GM12878 (cell line): ENCODE data around the gene MMP24. TPM values are rescaled to one million over a fixed set of nuclear protein-coding genes. Genes with fewer than 3 reads are reported as not detected.

Experiments used
- ATAC-seq: fragments of 200-7000 bp; cut with Tn5 transposase; 3 replicates; pipeline ENCODE4 v1.9.1; 2020; ENCODE audit warnings: mild to moderate bottlenecking, moderate library complexity
- BruUV-seq: library from RNA; stranded (reverse); fragments of 400-500 nt; replicated peaks from 2 replicates; lab custom pipeline; 2021; lab: Mats Ljungman, UMichigan
- CTCF ChIA-PET: fragments of 300-600 bp; sonication (Branson Sonifier 250); formaldehyde crosslinking; extraction: SDS; loops from one replicate; lab custom pipeline; 2021; ENCODE audit warnings: inconsistent platforms; lab: Yijun Ruan, JAX
- POLR2A ChIA-PET: fragments of 350-600 bp; formaldehyde crosslinking; extraction: SDS; loops from one replicate; lab custom pipeline; 2021; ENCODE audit warnings: inconsistent platforms; lab: Charles Lee
- RAD21 ChIA-PET: fragments of 300-600 bp; sonication (Branson Sonifier 250); formaldehyde crosslinking; loops from one replicate; lab custom pipeline; 2023; ENCODE audit warnings: antibody characterized with exemption; ENCODE audit not compliant: unreplicated experiment; lab: Charles Lee
- SMC1A ChIA-PET: fragments of 300-600 bp; sonication (Branson Sonifier 250); formaldehyde crosslinking; loops from one replicate; lab custom pipeline; 2023; ENCODE audit not compliant: unreplicated experiment, uncharacterized antibody; lab: Charles Lee
- DNase-seq: peaks from one replicate; pipeline ENCODE4 v3.0.0-alpha.2; 2011; ENCODE audit warnings: low read depth, low spot score
- FAIRE-seq: peaks from 3 replicates; lab custom pipeline; 2011; peaks lifted over from hg19 to GRCh38; lab: Jason Lieb, UNC
- H2AFZ ChIP-seq: 2 replicates; pipeline ENCODE4 v1.6.0; 2011; ENCODE audit warnings: low read depth, low read length, control low read depth; ENCODE audit not compliant: control insufficient read depth
- H3K27ac ChIP-seq: 2 replicates; pipeline ENCODE4 v1.5.1; 2011; ENCODE audit warnings: control low read depth; ENCODE audit not compliant: control insufficient read depth, insufficient read depth
- H3K27me3 ChIP-seq, 2 experiments: replicated peaks in 1 of 2; 2 replicates each; pipeline versions ENCODE4 v1.6.0 to v1.6.1; 2011; ENCODE audit warnings: low read length in 1 of 2; ENCODE audit not compliant: control insufficient read depth in 2 of 2, insufficient read depth in 2 of 2
- H3K36me3 ChIP-seq, 2 experiments: 2 replicates each; pipeline ENCODE4 v1.5.1; 2011; ENCODE audit warnings: low read length in 1 of 2; ENCODE audit not compliant: control insufficient read depth in 2 of 2, insufficient read depth in 2 of 2
- H3K4me1 ChIP-seq: 2 replicates; pipeline ENCODE4 v1.6.1; 2011; ENCODE audit warnings: mild to moderate bottlenecking, low read length, moderate library complexity, mixed read lengths; ENCODE audit not compliant: control insufficient read depth, insufficient read depth
- H3K4me2 ChIP-seq: 2 replicates; pipeline ENCODE4 v1.6.0; 2011; ENCODE audit warnings: control low read depth; ENCODE audit not compliant: control insufficient read depth, insufficient read depth
- H3K4me3 ChIP-seq: fragments of 200-600 bp; sonication (generic); 2 replicates; pipeline ENCODE4 v1.5.1; 2016
- H3K79me2 ChIP-seq: 2 replicates; pipeline ENCODE4 v1.6.0; 2011; ENCODE audit warnings: low read length; ENCODE audit not compliant: control insufficient read depth, insufficient read depth
- H3K9ac ChIP-seq: 2 replicates; pipeline ENCODE4 v1.8.0; 2011; ENCODE audit warnings: low read length, control low read depth, mixed read lengths; ENCODE audit not compliant: control insufficient read depth, insufficient read depth
- H3K9me3 ChIP-seq: replicated peaks from 3 replicates; pipeline ENCODE4 v1.5.1; 2011; ENCODE audit warnings: mild to moderate bottlenecking, low read length; ENCODE audit not compliant: control insufficient read depth, insufficient read depth
- H4K20me1 ChIP-seq: 2 replicates; pipeline ENCODE4 v1.6.0; 2011; ENCODE audit not compliant: control insufficient read depth, insufficient read depth
- E2F8 ChIP-seq: fragments of 450-650 bp; IDR thresholded peaks from 2 replicates; pipeline ENCODE4 v1.6.1; 2018; ENCODE audit warnings: mild to moderate bottlenecking, low read depth, moderate library complexity; ENCODE audit not compliant: partially characterized antibody
- MTA2 ChIP-seq: fragments of 450-650 bp; IDR thresholded peaks from 2 replicates; pipeline ENCODE4 v1.6.1; 2016; ENCODE audit warnings: low read depth, mild to moderate bottlenecking, moderate library complexity
- RELA ChIP-seq: fragments of 450-650 bp; IDR thresholded peaks from 2 replicates; pipeline ENCODE4 v1.8.0; 2014; ENCODE audit warnings: borderline replicate concordance; ENCODE audit not compliant: partially characterized antibody
- ZBTB4 ChIP-seq: fragments of 450-650 bp; formaldehyde crosslinking; IDR thresholded peaks from 2 replicates; pipeline ENCODE4 v1.4.0; 2022; ENCODE audit warnings: mild to moderate bottlenecking, moderate library complexity
- ZNF217 ChIP-seq: fragments of 450-650 bp; IDR thresholded peaks from 2 replicates; pipeline ENCODE4 v1.6.1; 2017; ENCODE audit warnings: antibody characterized with exemption, mild to moderate bottlenecking
- WGBS: methylation state at CpG from one replicate; pipeline ENCODE4 v1.1.6; 2016; ENCODE audit warnings: low lambda C conversion rate; ENCODE audit not compliant: insufficient replicate concordance, insufficient coverage; ENCODE audit errors: missing lambda C conversion rate; 5-methylcytosine and 5-hydroxymethylcytosine counted together
- in situ Hi-C: fragments of 300-500 bp; cut with MboI; formaldehyde crosslinking; loops from 9 replicates; pipeline ENCODE4 v1.14.3; 2018; ENCODE audit warnings: mixed read lengths
- intact Hi-C: fragments of 100-400 bp; cut with micrococcal nuclease; formaldehyde crosslinking; loops from one replicate; pipeline ENCODE4 v1.14.2; 2022; ENCODE audit not compliant: unreplicated experiment
- polyA plus RNA-seq, 11 experiments: library from polyadenylated mRNA; depleted of rRNA in 4 of 11; unstranded in 6 of 11; stranded (reverse) in 5 of 11; fragments of >200 nt; fragmentation: Nextera tagmentation in 4 of 11; fragmentation: Illumina TruSeq in 1 of 11; extraction: Ambion mirVana in 4 of 11; extraction: Trizol in 1 of 11; gene quantifications; 1 replicate in 1 of 11; 2 replicates in 10 of 11; pipeline versions ENCODE4 v1.2.1 to v1.2.3, GENCODE V29; 2011 to 2016; ENCODE audit warnings: inconsistent platforms in 2 of 11, missing spikeins in 2 of 11, low read depth in 1 of 11
- total RNA-seq, 4 experiments: library from RNA; depleted of rRNA in 3 of 4; stranded (reverse); fragments of >200 nt in 3 of 4; fragmentation: Illumina TruSeq in 1 of 4; extraction: Trizol in 1 of 4; gene quantifications; 2 replicates each; pipeline versions ENCODE4 v1.2.1 to v1.2.3, GENCODE V29; 2013 to 2021

MMP24 gene
- total and polyA plus RNA-seq, 10 of the 15 experiments (the other 5 are each of a cell fraction or from before 2014, with no cell fraction given) = 0.01 to 0.11 (median 0.04) TPM; not detected in 5

DNA sequence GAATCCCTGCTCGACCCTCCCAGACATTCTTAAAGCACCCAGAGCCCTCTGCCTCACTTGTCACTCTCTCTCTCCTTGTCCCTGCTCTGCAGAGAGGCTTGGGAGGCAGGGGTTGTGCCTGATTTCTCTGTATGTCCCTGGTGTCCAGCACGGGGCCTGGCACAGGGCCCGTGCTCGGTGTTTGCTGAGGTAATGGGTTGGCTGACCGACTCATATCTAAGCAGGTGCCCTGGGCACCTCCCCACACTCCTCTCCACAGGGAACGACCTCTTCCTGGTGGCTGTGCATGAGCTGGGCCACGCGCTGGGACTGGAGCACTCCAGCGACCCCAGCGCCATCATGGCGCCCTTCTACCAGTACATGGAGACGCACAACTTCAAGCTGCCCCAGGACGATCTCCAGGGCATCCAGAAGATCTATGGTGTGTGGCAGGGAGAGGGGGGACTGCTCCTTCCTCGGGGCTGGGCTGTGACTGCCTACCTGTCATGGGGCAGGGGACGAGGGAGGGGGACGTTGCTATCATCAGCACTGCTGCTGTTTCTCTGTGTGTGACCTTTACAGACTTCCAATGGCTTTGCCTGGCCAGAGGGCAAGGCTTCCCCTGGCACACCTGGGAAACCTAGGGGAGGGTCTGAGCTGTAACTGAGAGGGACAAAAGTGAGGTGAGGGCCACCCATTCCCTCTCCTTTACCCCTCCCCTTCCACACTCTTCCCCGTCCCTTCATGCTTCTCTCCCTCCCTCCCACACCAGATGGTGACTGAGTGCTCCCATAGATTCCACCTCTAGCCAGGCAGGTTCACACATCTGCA lies 37.2 kb downstream of the MMP24 start:
- no peak overlapping the region for H3K4me2 ChIP-seq
- ATAC-seq (no peak), DNase-seq (no peak), FAIRE-seq (no peak)
- no peak overlapping the region for H3K4me3 ChIP-seq
- H3K27me3 ChIP-seq = no peaks in the 10 kb centered on the region
- SMC1A ChIA-PET = interaction anchor here (0.6 to 1.2 kb wide), 3 partner anchors 12 to 189 kb away, joined by 3 to 4 read pairs (median 3); no protein-coding TSS in a partner anchor
- RAD21 ChIA-PET = interaction anchor here (0.6 kb wide), 1 partner anchor 225 kb away, joined by 3 read pairs; no protein-coding TSS in a partner anchor
- no peaks in the 10 kb centered on the region for H3K79me2 ChIP-seq
- H2AFZ ChIP-seq = no peak overlapping the region
- intact Hi-C loops = no loop called here
- in situ Hi-C loops = loop anchor here (25.0 kb wide), 1 partner anchor 426 kb away; the partner anchor contains the start of gene NCOA6
- no peaks in the 10 kb centered on the region for H3K9me3 ChIP-seq
- no peak overlapping the region for H3K9ac ChIP-seq
- POLR2A ChIA-PET = interaction anchor here (0.6 kb wide), 1 partner anchor 10 kb away, joined by 5 read pairs; no protein-coding TSS in a partner anchor
- no TSS peak for BruUV-seq
- 76% methylated on average over 15 of the region's 17 CpGs for WGBS
- CTCF ChIA-PET = interaction anchor here (0.6 to 1.1 kb wide), 2 partner anchors 44 to 117 kb away, joined by 3 read pairs; partner anchors contain the start of gene EDEM2
- no peak overlapping the region for H3K27ac ChIP-seq
- no peaks in the 10 kb centered on the region for H3K4me1 ChIP-seq
- TF ChIP-seq MTA2 (no peak), E2F8 (no peak), ZBTB4 (CRISPR knock-in tag) (no peak), RELA (no peak), ZNF217 (no peak)
- no peaks in the 10 kb centered on the region; a peak in 1 of 4 replicates for H3K36me3 ChIP-seq
- H4K20me1 ChIP-seq = no peaks in the 10 kb centered on the region
